Choroid plexus epithelial cell (primary cell): ENCODE data around the gene AMOT.

Experiments
- DNase-seq: peaks from one replicate; pipeline ENCODE4 v3.0.0-alpha.2; 2010; ENCODE audit warnings: low read depth
- H3K4me3 ChIP-seq: 2 replicates; pipeline ENCODE4 v1.5.1; 2011; ENCODE audit warnings: low read depth, mild to moderate bottlenecking, control low read depth, low read length, moderate library complexity
- TF ChIP-seq, protein P1 (sequence below): conservative IDR thresholded peaks from 2 replicates; pipeline ENCODE4 v1.5.1; 2011; ENCODE audit warnings: low read depth, mild to moderate bottlenecking, control low read depth, inconsistent platforms, low read length, moderate library complexity

AMOT gene

DNA sequence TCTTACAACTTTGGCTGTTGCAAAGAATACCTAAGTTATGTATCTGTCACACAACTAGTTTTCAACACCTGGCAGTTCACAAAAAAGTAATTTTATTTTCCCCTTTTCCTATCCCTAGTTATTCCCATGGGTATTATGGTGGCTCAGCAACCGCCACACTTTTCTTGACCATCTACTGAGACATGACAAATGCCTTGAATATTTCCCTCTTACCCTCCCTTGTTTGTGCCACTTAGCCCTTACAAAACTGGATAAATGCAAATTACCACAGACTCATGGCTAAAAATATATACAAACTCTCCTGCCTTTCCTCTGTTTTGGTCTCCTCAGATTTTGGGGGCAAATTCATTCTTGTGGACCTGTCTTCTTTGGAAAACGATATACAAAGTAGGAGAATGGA lies 72.1 kb downstream of the AMOT start:
- H3K4me3 ChIP-seq: no peak overlapping the region
- no peak for DNase-seq
- TF ChIP-seq, protein P1, sequence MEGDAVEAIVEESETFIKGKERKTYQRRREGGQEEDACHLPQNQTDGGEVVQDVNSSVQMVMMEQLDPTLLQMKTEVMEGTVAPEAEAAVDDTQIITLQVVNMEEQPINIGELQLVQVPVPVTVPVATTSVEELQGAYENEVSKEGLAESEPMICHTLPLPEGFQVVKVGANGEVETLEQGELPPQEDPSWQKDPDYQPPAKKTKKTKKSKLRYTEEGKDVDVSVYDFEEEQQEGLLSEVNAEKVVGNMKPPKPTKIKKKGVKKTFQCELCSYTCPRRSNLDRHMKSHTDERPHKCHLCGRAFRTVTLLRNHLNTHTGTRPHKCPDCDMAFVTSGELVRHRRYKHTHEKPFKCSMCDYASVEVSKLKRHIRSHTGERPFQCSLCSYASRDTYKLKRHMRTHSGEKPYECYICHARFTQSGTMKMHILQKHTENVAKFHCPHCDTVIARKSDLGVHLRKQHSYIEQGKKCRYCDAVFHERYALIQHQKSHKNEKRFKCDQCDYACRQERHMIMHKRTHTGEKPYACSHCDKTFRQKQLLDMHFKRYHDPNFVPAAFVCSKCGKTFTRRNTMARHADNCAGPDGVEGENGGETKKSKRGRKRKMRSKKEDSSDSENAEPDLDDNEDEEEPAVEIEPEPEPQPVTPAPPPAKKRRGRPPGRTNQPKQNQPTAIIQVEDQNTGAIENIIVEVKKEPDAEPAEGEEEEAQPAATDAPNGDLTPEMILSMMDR: no peak

DNA sequence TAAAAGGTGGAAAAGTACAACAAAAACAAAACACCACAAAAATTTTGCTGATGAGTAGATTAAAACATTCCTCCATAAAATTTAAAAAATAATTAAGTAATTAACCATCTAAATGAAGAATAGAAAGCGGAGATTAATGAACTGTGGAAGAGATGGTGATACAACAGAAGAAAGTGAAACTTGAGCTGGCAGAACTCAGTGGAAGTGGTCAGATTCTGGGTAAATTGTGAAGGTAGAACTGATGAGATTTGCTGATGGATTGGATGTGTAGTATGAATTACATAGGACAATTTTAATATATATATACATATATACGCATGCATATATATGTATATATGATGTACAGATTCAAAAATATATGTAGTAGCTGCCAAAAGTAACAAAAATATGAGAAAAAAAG lies 73.9 kb downstream of the AMOT start:
- no peak for DNase-seq
- H3K4me3 ChIP-seq: no peak overlapping the region
- TF ChIP-seq, protein P1: no peak

DNA sequence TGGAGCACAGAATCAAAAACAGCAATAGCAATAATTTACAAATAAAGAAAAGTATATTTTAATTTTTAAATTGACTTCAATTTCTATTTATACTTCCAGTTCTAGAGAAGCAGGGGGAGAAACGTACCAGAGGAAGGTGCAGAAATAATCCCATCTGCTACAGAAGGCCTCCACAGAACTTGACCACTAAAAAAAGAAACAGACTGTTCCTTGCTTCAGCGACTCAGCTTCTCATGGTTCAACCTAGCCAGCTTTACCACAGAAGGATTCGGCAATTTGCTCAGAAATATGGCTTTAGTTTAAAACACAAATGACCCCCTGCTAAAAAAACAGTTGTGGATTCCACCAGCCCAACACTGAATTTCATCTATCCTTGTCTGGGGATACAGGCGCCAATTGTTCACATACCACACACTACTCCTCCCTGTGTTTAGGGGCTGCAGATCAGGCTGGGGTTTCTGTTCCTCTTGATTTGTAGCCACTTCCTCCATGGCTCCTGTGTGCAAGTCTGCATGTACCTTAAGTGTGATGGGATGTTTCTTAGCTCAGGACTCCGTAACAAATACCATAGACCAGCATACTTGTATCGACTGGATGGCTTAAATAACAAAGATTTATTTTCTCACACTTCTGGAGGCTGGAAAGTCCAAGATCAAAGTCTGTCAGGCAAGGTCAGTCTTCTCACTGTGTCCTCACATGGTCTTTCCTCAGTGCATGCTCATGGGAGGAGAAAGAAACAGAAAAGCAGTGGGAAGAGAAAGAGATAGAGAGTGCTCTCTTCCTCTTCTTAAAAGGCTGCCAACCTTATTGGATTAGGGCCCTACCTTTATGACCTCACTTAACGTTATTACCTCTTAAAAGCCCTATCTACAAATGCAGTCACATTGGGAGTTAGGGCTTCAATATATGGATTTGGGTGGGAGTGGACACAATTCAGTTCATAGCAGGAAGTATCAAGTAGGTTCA lies 79.1 kb downstream of the AMOT start:
- H3K4me3 ChIP-seq: no peak overlapping the region
- DNase-seq: no peak
- TF ChIP-seq, protein P1: no peak

DNA sequence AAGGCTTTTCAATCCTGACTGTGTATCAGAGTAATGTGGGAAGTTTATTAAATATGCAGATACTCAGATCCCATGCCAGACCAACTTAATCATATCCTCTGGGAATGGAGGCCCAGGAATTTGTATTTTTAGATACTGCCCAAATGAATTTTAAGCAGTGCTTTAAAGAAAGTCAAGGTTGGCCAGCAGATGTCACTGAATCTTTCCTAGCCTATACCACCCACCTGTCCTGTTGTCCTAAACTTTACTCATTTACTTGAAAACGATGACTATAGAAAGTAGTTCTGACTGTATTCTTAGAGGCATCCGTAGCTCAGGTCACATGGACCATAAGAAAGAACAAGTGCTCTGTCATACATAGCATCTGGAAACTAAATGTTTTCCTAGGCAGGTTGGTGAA lies 79.9 kb downstream of the AMOT start:
- TF ChIP-seq, protein P1: no peak
- no peak for DNase-seq
- no peak overlapping the region for H3K4me3 ChIP-seq

DNA sequence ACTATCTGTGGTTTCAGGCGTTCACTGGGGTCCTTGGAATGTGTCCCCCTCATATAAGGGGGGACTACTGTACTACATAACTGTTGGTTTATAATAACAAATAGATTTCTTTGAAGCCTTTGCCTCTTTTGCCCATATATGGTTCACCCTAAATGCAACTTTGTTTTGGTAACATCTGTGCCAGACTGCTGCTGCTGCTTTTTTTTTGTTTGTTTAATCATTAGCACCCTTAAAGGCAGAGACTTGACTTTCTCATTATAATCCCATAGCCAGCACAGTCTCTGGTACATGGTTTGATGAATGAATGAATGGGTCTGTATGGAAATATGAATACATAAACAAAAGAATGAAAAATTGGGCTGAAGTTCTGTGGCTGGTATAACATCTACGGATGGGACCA lies 80.7 kb downstream of the AMOT start:
- DNase-seq: no peak
- H3K4me3 ChIP-seq: no peak overlapping the region
- TF ChIP-seq, protein P1: no peak

DNA sequence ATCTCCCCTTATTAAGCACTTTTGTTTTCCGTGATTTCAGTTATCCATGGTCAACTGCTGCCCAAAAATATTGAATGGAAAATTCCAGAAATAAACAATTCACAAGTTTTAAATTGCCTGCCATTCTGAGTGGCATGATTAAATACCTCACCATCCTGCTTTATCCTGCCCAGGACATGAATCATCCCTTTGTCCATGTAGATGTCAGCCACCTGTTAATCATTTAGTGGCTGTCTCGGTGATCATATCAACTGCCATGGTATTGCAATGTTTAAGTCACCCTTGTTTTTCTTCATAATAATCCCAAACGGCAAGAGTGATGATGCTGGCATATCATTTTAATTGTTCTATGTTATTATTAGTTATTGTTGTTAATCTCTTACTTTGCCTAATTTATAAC lies 81.1 kb downstream of the AMOT start:
- no peak overlapping the region for H3K4me3 ChIP-seq

More for the DNA sequence above, 81.1 kb downstream of the AMOT start:
- DNase-seq: no peak
- TF ChIP-seq, protein P1: no peak
